ENCODE measurements around the gene C1orf87. TPM values are rescaled to one million over a fixed set of nuclear protein-coding genes. Genes with fewer than 3 reads are reported as not detected.
"Not testable (repeated sequence)": the region's sequence is repeated elsewhere in the genome, so short reads cannot be mapped to it uniquely, and the experiment has no call there.

Gene C1orf87
- total and polyA plus RNA-seq, 2 donors (not counting 1 experiment from before 2014, with no cell fraction given): 0.10 to 0.50 TPM

GRCh38 chr1:59968746-59969145, 104.8 kb downstream of the C1orf87 start:
- H3K4me2 ChIP-seq (ENCODE audit: extremely low read depth, insufficient read depth, low read length); H3K27ac ChIP-seq (ENCODE audit: insufficient read depth, low read length); H3K36me3 ChIP-seq (ENCODE audit: control insufficient read depth, insufficient read depth, low read length); H4K20me1 ChIP-seq (ENCODE audit: control insufficient read depth, extremely low read depth, insufficient read depth, low read length); H3K9ac ChIP-seq (ENCODE audit: insufficient read depth, low read length); H3K79me2 ChIP-seq (ENCODE audit: control insufficient read depth, insufficient read depth, low read length); H3K27me3 ChIP-seq (ENCODE audit: control insufficient read depth, insufficient read depth, low read length); H3K4me1 ChIP-seq (ENCODE audit: control insufficient read depth, extremely low read depth, insufficient read depth, low read length); H2AFZ ChIP-seq (ENCODE audit: low read length); H3K4me3 ChIP-seq (replicated peaks in 1 of 4; ENCODE audit: control extremely low read depth in 1 of 4, insufficient read depth in 1 of 4, low read depth in 3 of 4, low read length in 4 of 4); DNase-seq (ENCODE audit: low read depth in 2 of 2); H3K9me3 ChIP-seq (ENCODE audit: control insufficient read depth, insufficient read depth, low read depth, low read length): not testable (repeated sequence)

- Histone ChIP-seq H3K9me3 (ENCODE audit: control insufficient read depth, insufficient read depth, low read depth, low read length) (no peaks in the 10 kb centered on the region), H4K20me1 (ENCODE audit: control insufficient read depth, extremely low read depth, insufficient read depth, low read length) (no peaks in the 10 kb centered on the region), H3K4me3 (replicated peaks in 1 of 4; ENCODE audit: control extremely low read depth in 1 of 4, insufficient read depth in 1 of 4, low read depth in 3 of 4, low read length in 4 of 4) (no peak overlapping the region), H2AFZ (ENCODE audit: low read length) (no peak overlapping the region), H3K4me1 (ENCODE audit: control insufficient read depth, extremely low read depth, insufficient read depth, low read length) (no peaks in the 10 kb centered on the region), H3K27me3 (ENCODE audit: control insufficient read depth, insufficient read depth, low read length) (no peaks in the 10 kb centered on the region), H3K79me2 (ENCODE audit: control insufficient read depth, insufficient read depth, low read length) (no peaks in the 10 kb centered on the region), H3K9ac (ENCODE audit: insufficient read depth, low read length) (no peak overlapping the region), H3K36me3 (ENCODE audit: control insufficient read depth, insufficient read depth, low read length) (no peaks in the 10 kb centered on the region), H3K4me2 (ENCODE audit: extremely low read depth, insufficient read depth, low read length) (no peak overlapping the region), H3K27ac (ENCODE audit: insufficient read depth, low read length) (no peak overlapping the region)
- TF ChIP-seq CTCF (conservative IDR thresholded peaks at IDR 0.05 in 1 of 2, IDR thresholded peaks at IDR 0.05 in 1 of 2; ENCODE audit: low read depth in 1 of 2, low read length in 2 of 2) (no peak), EZH2 (IDR thresholded peaks at IDR 0.05; ENCODE audit: low read length, missing control alignments) (no peak)
- no peak for DNase-seq (ENCODE audit: low read depth in 2 of 2)
These were observed 105.8 kb downstream of the C1orf87 start for GRCh38 chr1:59967780-59968179.

DNA sequence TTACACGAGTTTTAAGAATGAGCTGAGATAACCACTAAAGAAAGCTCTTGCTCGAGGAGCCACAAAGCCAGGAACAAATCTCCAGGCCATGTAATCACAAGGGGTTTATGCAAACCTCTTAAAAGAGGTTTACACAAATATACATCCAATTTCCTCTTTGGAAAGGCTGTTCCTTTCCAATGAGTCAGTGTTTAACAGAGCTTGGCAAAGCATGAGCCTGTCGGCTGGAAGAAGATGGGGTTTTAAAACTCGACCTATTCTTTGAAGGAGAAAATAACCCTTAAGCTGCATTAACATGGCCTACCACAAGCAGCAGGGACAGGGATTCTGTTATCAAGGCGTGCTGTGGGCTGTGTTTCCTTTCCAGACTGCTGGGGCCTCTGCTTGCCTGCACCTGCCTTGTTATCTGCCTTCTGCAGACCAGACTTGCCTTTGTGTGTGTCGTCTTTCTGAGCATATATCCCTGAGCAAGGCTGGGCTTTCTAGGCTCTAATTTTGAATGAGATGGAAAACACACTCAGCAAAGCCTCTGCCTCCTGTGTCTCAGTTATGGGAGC, 106.4 kb downstream of the C1orf87 start:
- no peak overlapping the region for H3K27ac ChIP-seq (ENCODE audit: insufficient read depth, low read length)
- DNase-seq (ENCODE audit: low read depth in 2 of 2): peak; percentile 73 to 82
- H4K20me1 ChIP-seq (ENCODE audit: control insufficient read depth, extremely low read depth, insufficient read depth, low read length): no peaks in the 10 kb centered on the region
- H3K36me3 ChIP-seq (ENCODE audit: control insufficient read depth, insufficient read depth, low read length): no peaks in the 10 kb centered on the region
- no peak overlapping the region for H3K4me3 ChIP-seq (replicated peaks in 1 of 4; ENCODE audit: control extremely low read depth in 1 of 4, insufficient read depth in 1 of 4, low read depth in 3 of 4, low read length in 4 of 4)
- peak overlapping the region; percentile 30 for H3K4me2 ChIP-seq (ENCODE audit: extremely low read depth, insufficient read depth, low read length)
- no peaks in the 10 kb centered on the region for H3K4me1 ChIP-seq (ENCODE audit: control insufficient read depth, extremely low read depth, insufficient read depth, low read length)
- no peaks in the 10 kb centered on the region for H3K79me2 ChIP-seq (ENCODE audit: control insufficient read depth, insufficient read depth, low read length)
- no peaks in the 10 kb centered on the region for H3K9me3 ChIP-seq (ENCODE audit: control insufficient read depth, insufficient read depth, low read depth, low read length)
- H2AFZ ChIP-seq (ENCODE audit: low read length): no peak overlapping the region
- no peak overlapping the region for H3K9ac ChIP-seq (ENCODE audit: insufficient read depth, low read length)
- H3K27me3 ChIP-seq (ENCODE audit: control insufficient read depth, insufficient read depth, low read length): no peaks in the 10 kb centered on the region
- no peak for TF ChIP-seq CTCF (conservative IDR thresholded peaks at IDR 0.05 in 1 of 2, IDR thresholded peaks at IDR 0.05 in 1 of 2; ENCODE audit: low read depth in 1 of 2, low read length in 2 of 2)
- no peak for TF ChIP-seq EZH2 (IDR thresholded peaks at IDR 0.05; ENCODE audit: low read length, missing control alignments)

All from fibroblast of lung (primary cell).